Panc1 (cell line): ENCODE data around the gene GKN1.

Source experiments
- POLR2AphosphoS5 ChIP-seq: IDR thresholded peaks from 2 replicates; pipeline ENCODE4 v1.6.1; 2012; ENCODE audit warnings: mild to moderate bottlenecking, low read depth, low read length, moderate library complexity
- REST ChIP-seq, 2 experiments: IDR thresholded peaks; 2 replicates each; pipeline ENCODE4 v1.6.1; 2011 to 2012; ENCODE audit warnings: low read depth in 2 of 2, control low read depth in 1 of 2, low read length in 1 of 2, mild to moderate bottlenecking in 1 of 2, moderate library complexity in 1 of 2; ENCODE audit not compliant: insufficient read depth in 1 of 2
- TF ChIP-seq, protein P1 (sequence below): fragments of 450-650 bp; IDR thresholded peaks from 2 replicates; pipeline ENCODE4 v1.5.1; 2017; ENCODE audit warnings: mild to moderate bottlenecking

DNA sequence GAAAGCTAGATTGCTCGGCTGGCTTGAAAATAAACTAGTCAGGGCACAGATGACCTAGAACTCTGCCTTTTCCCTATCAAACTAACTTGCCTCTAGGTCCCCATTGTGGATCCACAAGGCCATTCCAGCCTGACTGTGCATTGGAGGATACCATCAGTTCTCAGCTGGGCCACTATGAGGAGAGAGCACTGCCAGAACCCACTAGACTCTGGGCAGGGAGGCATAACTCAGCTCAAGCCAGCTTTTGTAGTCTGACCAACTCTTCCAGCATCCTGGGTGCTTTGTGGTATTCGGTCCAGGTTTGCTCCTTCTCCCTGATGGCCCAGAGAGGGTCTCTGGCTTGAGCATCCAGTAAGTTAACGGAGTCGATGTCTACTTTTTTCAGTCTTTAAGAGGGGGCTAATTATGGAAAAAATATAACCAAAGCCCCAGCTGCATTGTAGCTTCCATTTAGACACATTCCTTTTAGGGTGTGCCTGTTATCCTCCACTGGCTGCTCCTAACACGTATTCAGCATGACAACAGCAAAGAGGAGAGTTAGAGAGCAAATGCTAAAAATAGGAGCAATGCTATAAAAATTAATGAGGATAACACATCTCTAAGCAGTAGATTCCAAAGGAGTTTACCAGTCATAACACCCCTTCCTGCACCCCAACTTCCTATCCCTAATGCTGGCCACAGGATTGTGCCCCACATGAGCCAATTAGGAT lies 36.9 kb upstream of the GKN1 start:
- TF ChIP-seq, protein P1, sequence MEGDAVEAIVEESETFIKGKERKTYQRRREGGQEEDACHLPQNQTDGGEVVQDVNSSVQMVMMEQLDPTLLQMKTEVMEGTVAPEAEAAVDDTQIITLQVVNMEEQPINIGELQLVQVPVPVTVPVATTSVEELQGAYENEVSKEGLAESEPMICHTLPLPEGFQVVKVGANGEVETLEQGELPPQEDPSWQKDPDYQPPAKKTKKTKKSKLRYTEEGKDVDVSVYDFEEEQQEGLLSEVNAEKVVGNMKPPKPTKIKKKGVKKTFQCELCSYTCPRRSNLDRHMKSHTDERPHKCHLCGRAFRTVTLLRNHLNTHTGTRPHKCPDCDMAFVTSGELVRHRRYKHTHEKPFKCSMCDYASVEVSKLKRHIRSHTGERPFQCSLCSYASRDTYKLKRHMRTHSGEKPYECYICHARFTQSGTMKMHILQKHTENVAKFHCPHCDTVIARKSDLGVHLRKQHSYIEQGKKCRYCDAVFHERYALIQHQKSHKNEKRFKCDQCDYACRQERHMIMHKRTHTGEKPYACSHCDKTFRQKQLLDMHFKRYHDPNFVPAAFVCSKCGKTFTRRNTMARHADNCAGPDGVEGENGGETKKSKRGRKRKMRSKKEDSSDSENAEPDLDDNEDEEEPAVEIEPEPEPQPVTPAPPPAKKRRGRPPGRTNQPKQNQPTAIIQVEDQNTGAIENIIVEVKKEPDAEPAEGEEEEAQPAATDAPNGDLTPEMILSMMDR = no peak
- TF ChIP-seq REST (IDR thresholded peaks at IDR 0.05; ENCODE audit: insufficient read depth in 1 of 2, low read depth in 2 of 2, low read length in 1 of 2) (no peak), POLR2AphosphoS5 (no peak)
